Lower leg skin (tissue), 3 donors: ENCODE data around the gene C3orf18.

Experiments used
- CTCF ChIP-seq, 3 donors: fragments of 450-650 bp; IDR thresholded peaks; one replicate each; pipeline ENCODE4 v1.5.1; 2016; ENCODE audit warnings: antibody characterized with exemption in 3 of 3, mild to moderate bottlenecking in 3 of 3, moderate library complexity in 2 of 3
- POLR2A ChIP-seq, 2 donors: fragments of 450-650 bp; IDR thresholded peaks; one replicate each; pipeline ENCODE4 v1.6.1; 2016 to 2017; ENCODE audit warnings: antibody characterized with exemption in 2 of 2, mild to moderate bottlenecking in 1 of 2, moderate library complexity in 1 of 2

- TF ChIP-seq CTCF (IDR thresholded peaks at IDR 0.05) (no peak), POLR2A (IDR thresholded peaks at IDR 0.05) (no peak)
Observed at GRCh38 chr3:50580683-50581458, 13.3 kb upstream of the C3orf18 start.
